Large intestine (tissue), 3 donors: ENCODE data around the gene RRAS2. TPM values are rescaled to one million over a fixed set of nuclear protein-coding genes. Genes with fewer than 3 reads are reported as not detected.
A peak's percentile ranks its signal among the peaks of the same experiment; 100 is the strongest.
"Not testable (repeated sequence)": the region's sequence is repeated elsewhere in the genome, so short reads cannot be mapped to it uniquely, and the experiment has no call there.

ENCODE experiments used
- DNase-seq, 2 donors: peaks; one replicate each; pipeline versions ENCODE4 v3.0.0 to v3.0.0-alpha.2; 2013
- H3K27ac ChIP-seq: one replicate; pipeline ENCODE4 v1.5.1; 2013; ENCODE audit warnings: low read length
- H3K27me3 ChIP-seq: 2 replicates; pipeline ENCODE4 v1.6.1; 2013; ENCODE audit warnings: low read length; ENCODE audit not compliant: control insufficient read depth, insufficient read depth
- H3K36me3 ChIP-seq: 2 replicates; pipeline ENCODE4 v1.6.1; 2013; ENCODE audit warnings: low read length; ENCODE audit not compliant: control insufficient read depth, insufficient read depth
- H3K4me1 ChIP-seq: one replicate; pipeline ENCODE4 v1.6.1; 2013; ENCODE audit warnings: low read length; ENCODE audit not compliant: control insufficient read depth, insufficient read depth
- H3K4me3 ChIP-seq: one replicate; pipeline ENCODE4 v1.5.1; 2013; ENCODE audit warnings: low read length
- H3K9me3 ChIP-seq: one replicate; pipeline ENCODE4 v1.6.1; 2013; ENCODE audit warnings: mild to moderate bottlenecking, low read depth, low read length, moderate library complexity; ENCODE audit not compliant: control insufficient read depth
- WGBS: methylation state at CpG from one replicate; pipeline ENCODE4 v1.1.5; 2013; ENCODE audit warnings: low lambda C conversion rate; ENCODE audit not compliant: insufficient coverage; 5-methylcytosine and 5-hydroxymethylcytosine counted together
- polyA plus RNA-seq: library from polyadenylated mRNA; unstranded; fragments of 120-200 nt; gene quantifications from one replicate; pipeline ENCODE4 v1.2.1, GENCODE V29; 2013

The RRAS2 gene
- polyA plus RNA-seq, 1 donor = 59.3 TPM

GRCh38 chr11:14262271-14262846 lies 96.6 kb downstream of the RRAS2 start:
- no peaks in the 10 kb centered on the region for H3K27me3 ChIP-seq
- H3K9me3 ChIP-seq = no peaks in the 10 kb centered on the region
- DNase-seq = no peak
- peaks cover 27% of the 10 kb centered on the region for H3K4me1 ChIP-seq
- H3K36me3 ChIP-seq = peaks cover 66% of the 10 kb centered on the region
- no peak overlapping the region for H3K27ac ChIP-seq
- no CpG with 5 or more reads among the region's 8 CpGs for WGBS
- no peak overlapping the region for H3K4me3 ChIP-seq

- Histone ChIP-seq H3K27ac (no peak overlapping the region), H3K9me3 (no peaks in the 10 kb centered on the region), H3K4me3 (no peak overlapping the region), H3K27me3 (no peaks in the 10 kb centered on the region), H3K4me1 (peaks cover 33% of the 10 kb centered on the region), H3K36me3 (peaks cover 66% of the 10 kb centered on the region)
- WGBS = no CpG with 5 or more reads among the region's 4 CpGs
- no peak for DNase-seq
Measured at GRCh38 chr11:14261066-14261465, 97.9 kb downstream of the RRAS2 start.

- no peaks in the 10 kb centered on the region for H3K27me3 ChIP-seq
- no peak for DNase-seq
- no peak overlapping the region for H3K4me3 ChIP-seq
- H3K36me3 ChIP-seq = peaks cover 55% of the 10 kb centered on the region
- no CpG with 5 or more reads among the region's 1 CpG for WGBS
- H3K9me3 ChIP-seq = no peaks in the 10 kb centered on the region
- H3K4me1 ChIP-seq = peaks cover 34% of the 10 kb centered on the region
- H3K27ac ChIP-seq = no peak overlapping the region
Measured at GRCh38 chr11:14259878-14260277, 99.1 kb downstream of the RRAS2 start.

GRCh38 chr11:14259186-14259784 lies 99.7 kb downstream of the RRAS2 start:
- H3K9me3 ChIP-seq = no peaks in the 10 kb centered on the region
- peaks cover 54% of the 10 kb centered on the region for H3K36me3 ChIP-seq
- H3K4me3 ChIP-seq = no peak overlapping the region
- H3K27ac ChIP-seq = no peak overlapping the region
- 84% methylated on average over 6 of the region's 38 CpGs for WGBS
- peaks cover 38% of the 10 kb centered on the region for H3K4me1 ChIP-seq
- H3K27me3 ChIP-seq = no peaks in the 10 kb centered on the region
- DNase-seq = no peak

GRCh38 chr11:14258221-14258935 lies 100.6 kb downstream of the RRAS2 start:
- WGBS = no CpG with 5 or more reads among the region's 6 CpGs
- peaks cover 49% of the 10 kb centered on the region for H3K36me3 ChIP-seq
- H3K9me3 ChIP-seq = no peaks in the 10 kb centered on the region
- peaks cover 38% of the 10 kb centered on the region for H3K4me1 ChIP-seq
- no peaks in the 10 kb centered on the region for H3K27me3 ChIP-seq
- DNase-seq = peak; percentile 94 to 97
- no peak overlapping the region for H3K4me3 ChIP-seq
- H3K27ac ChIP-seq = peak overlapping the region; percentile 53

- 43% methylated on average over 2 of the region's 2 CpGs for WGBS
- no peaks in the 10 kb centered on the region for H3K9me3 ChIP-seq
- no peak overlapping the region for H3K4me3 ChIP-seq
- no peak for DNase-seq
- H3K27me3 ChIP-seq = no peaks in the 10 kb centered on the region
- H3K4me1 ChIP-seq = peaks cover 36% of the 10 kb centered on the region
- H3K27ac ChIP-seq = no peak overlapping the region
- peaks cover 19% of the 10 kb centered on the region for H3K36me3 ChIP-seq
Measured at GRCh38 chr11:14255238-14255534, 103.8 kb downstream of the RRAS2 start.

GRCh38 chr11:14254533-14255237 lies 104.3 kb downstream of the RRAS2 start:
- H3K27me3 ChIP-seq = no peaks in the 10 kb centered on the region
- H3K27ac ChIP-seq = no peak overlapping the region
- H3K9me3 ChIP-seq = no peaks in the 10 kb centered on the region
- peaks cover 31% of the 10 kb centered on the region for H3K4me1 ChIP-seq
- no peak overlapping the region for H3K4me3 ChIP-seq
- no CpG with 5 or more reads among the region's 13 CpGs for WGBS
- peaks cover 15% of the 10 kb centered on the region for H3K36me3 ChIP-seq
- DNase-seq = no peak

- Histone ChIP-seq H3K9me3 (no peaks in the 10 kb centered on the region), H3K4me1 (peaks cover 23% of the 10 kb centered on the region), H3K27me3 (no peaks in the 10 kb centered on the region), H3K4me3 (no peak overlapping the region), H3K27ac (no peak overlapping the region), H3K36me3 (peaks cover 11% of the 10 kb centered on the region)
- no peak for DNase-seq
- WGBS = no CpG with 5 or more reads among the region's 5 CpGs
Measured at GRCh38 chr11:14253840-14254239, 105.1 kb downstream of the RRAS2 start.

- Histone ChIP-seq H3K36me3 (peaks cover 11% of the 10 kb centered on the region), H3K27ac (no peak overlapping the region), H3K27me3 (no peaks in the 10 kb centered on the region), H3K9me3 (no peaks in the 10 kb centered on the region), H3K4me1 (peaks cover 19% of the 10 kb centered on the region), H3K4me3 (no peak overlapping the region)
- WGBS = no CpG with 5 or more reads among the region's 2 CpGs
- no peak for DNase-seq
Measured at GRCh38 chr11:14253421-14253820, 105.6 kb downstream of the RRAS2 start.

- not testable (repeated sequence) for DNase-seq, H3K36me3 ChIP-seq, H3K27ac ChIP-seq, H3K4me3 ChIP-seq, H3K9me3 ChIP-seq, H3K27me3 ChIP-seq
- WGBS = no CpG with 5 or more reads among the region's 12 CpGs
- H3K4me1 ChIP-seq = peaks cover 12% of the 10 kb centered on the region
Measured at GRCh38 chr11:14252501-14252900, 106.5 kb downstream of the RRAS2 start.
